Stimulated activated CD4-positive, alpha-beta T cell treated with anti-CD3 and anti-CD28 coated beads, Interleukin-15, amount 100 ng/mL, for 48 hours (primary cell): Measurements from ENCODE around the gene BEST2.
A peak's percentile ranks its signal among the peaks of the same experiment; 100 is the strongest.
"Not testable (repeated sequence)": the region's sequence is repeated elsewhere in the genome, so short reads cannot be mapped to it uniquely, and the experiment has no call there.

Source experiments
- DNase-seq, 2 donors: peaks; one replicate each; pipeline ENCODE4 v3.0.0-alpha.2; 2020; ENCODE audit warnings: low read depth in 2 of 2

BEST2 gene

GRCh38 chr19:12786952-12787351 lies 35.4 kb downstream of the BEST2 start:
- DNase-seq, result no peak

- no peak for DNase-seq
Observed at GRCh38 chr19:12787458-12787857, 35.9 kb downstream of the BEST2 start.

GRCh38 chr19:12788042-12788681 lies 36.6 kb downstream of the BEST2 start:
- DNase-seq, result no peak

- DNase-seq, result no peak
Observed at GRCh38 chr19:12788682-12789097, 37.1 kb downstream of the BEST2 start.

- DNase-seq, result no peak
Observed at GRCh38 chr19:12789098-12789903, 37.7 kb downstream of the BEST2 start.

GRCh38 chr19:12789904-12790619 lies 38.5 kb downstream of the BEST2 start:
- DNase-seq, result peak; percentile 95 to 97

GRCh38 chr19:12790628-12791344 lies 39.2 kb downstream of the BEST2 start:
- DNase-seq, result no peak

GRCh38 chr19:12791345-12792050 lies 39.9 kb downstream of the BEST2 start, which contains the start of gene JUNB:
JUNB (plus strand) TSS chr19:12791486; CDS start chr19:12791772, 286 bp downstream.
- DNase-seq, result peak; percentile 96 to 97

- peak in 1 of 2 donors; percentile 73 for DNase-seq
Observed at GRCh38 chr19:12792051-12792852, 40.7 kb downstream of the BEST2 start.

- no peak for DNase-seq
Observed at GRCh38 chr19:12792853-12793289, 41.3 kb downstream of the BEST2 start.

- peak; percentile 86 to 87 for DNase-seq
Observed at GRCh38 chr19:12793290-12794195, 42.0 kb downstream of the BEST2 start.

GRCh38 chr19:12794196-12794941 lies 42.8 kb downstream of the BEST2 start:
- DNase-seq, result no peak

GRCh38 chr19:12794971-12795381 lies 43.4 kb downstream of the BEST2 start:
- DNase-seq, result no peak

GRCh38 chr19:12796146-12797071 lies 44.8 kb downstream of the BEST2 start:
- peak; percentile 63 to 70 for DNase-seq

GRCh38 chr19:12797141-12797587 lies 45.6 kb downstream of the BEST2 start:
- no peak for DNase-seq

- DNase-seq, result not testable (repeated sequence)
Observed at GRCh38 chr19:12797607-12798006, 46.0 kb downstream of the BEST2 start.
